Caki2 (cell line): ENCODE data around the gene TMEM37. TPM values are rescaled to one million over a fixed set of nuclear protein-coding genes. Genes with fewer than 3 reads are reported as not detected.

Experiments
- DNase-seq: peaks from one replicate; pipeline ENCODE4 v3.0.0-alpha.2; 2015; ENCODE audit warnings: low read depth
- in situ Hi-C: cut with HindIII; loops from 2 replicates; pipeline ENCODE4 v1.10.0; 2016; ENCODE audit warnings: low sequenced_read_pairs, low pct_unique_long_range_greater_than_20kb, mixed read lengths
- total RNA-seq: library from RNA; depleted of rRNA; stranded (reverse); fragments of >200 nt; shearing (Covaris generic); gene quantifications from 2 replicates; pipeline ENCODE4 v1.2.3, GENCODE V29; 2014; ENCODE audit warnings: low replicate concordance

TMEM37 gene
- total RNA-seq, 1 experiment from 2014 or later = 0.10 TPM

DNA sequence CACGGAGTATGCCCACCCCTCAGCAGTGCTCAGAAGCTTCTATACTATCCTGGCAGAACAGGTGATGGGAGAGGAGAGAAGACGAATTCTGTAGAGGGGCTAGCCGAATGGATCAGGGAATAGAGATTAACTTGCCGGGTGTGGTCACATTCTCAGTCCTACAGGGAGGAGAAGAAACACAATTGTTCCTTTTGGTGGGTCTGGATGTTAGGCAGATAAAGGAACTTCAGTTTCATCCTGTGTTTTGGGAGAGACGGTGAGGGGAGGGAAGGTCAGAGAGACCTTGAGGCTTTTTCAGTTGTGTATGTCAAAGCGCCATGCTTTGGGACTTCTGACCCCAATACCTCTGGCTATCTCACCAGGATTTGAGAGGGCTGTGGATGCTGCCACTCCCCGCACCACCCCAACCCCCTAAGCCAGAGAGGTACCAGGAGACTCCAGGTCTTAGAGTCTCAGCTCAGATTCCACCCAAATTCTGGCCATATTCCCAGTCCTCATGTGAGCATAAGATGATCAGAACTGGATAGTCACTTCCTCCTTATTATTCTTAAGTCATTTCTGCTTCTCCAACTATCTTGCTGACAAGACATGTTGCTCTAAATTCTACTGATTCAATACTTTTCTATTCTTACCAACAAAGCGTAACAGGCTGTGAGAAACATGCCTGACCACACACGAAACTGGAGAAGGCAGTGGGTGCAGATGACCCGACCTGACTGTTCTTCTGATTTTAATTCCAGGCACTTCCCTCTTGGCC is 2.3 kb upstream of the TMEM37 start:
- in situ Hi-C loops = no loop called here
- peak; percentile 25 for DNase-seq

DNA sequence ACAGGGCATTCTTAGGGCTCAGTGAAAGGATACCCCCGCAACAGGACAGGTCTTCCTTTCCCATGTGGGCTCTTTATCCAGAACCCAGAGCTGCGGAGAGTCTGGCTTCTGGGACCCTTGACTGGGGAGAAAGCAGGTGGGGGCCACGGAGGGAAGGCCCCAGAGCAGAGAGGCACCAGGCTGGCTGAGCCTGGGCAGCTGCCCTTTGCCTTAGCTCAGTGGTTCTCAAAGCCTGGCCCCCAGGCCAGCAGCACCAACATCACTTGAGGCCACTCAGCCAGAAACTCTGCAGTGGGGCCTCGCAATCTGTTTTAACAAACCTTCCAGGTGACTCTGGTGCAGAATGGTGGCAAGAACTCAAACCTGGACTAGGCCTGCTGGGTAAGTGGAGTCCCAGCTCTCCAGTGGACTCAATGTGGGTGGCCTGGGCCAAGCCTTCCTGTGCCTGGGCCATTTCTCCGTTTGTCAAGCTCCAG is 1.6 kb upstream of the TMEM37 start:
- in situ Hi-C loops = no loop called here
- DNase-seq = no peak

GRCh38 chr2:119431976-119432850 is 559 bp downstream of the TMEM37 start:
- in situ Hi-C loops = no loop called here
- DNase-seq = peak; percentile 21

DNA sequence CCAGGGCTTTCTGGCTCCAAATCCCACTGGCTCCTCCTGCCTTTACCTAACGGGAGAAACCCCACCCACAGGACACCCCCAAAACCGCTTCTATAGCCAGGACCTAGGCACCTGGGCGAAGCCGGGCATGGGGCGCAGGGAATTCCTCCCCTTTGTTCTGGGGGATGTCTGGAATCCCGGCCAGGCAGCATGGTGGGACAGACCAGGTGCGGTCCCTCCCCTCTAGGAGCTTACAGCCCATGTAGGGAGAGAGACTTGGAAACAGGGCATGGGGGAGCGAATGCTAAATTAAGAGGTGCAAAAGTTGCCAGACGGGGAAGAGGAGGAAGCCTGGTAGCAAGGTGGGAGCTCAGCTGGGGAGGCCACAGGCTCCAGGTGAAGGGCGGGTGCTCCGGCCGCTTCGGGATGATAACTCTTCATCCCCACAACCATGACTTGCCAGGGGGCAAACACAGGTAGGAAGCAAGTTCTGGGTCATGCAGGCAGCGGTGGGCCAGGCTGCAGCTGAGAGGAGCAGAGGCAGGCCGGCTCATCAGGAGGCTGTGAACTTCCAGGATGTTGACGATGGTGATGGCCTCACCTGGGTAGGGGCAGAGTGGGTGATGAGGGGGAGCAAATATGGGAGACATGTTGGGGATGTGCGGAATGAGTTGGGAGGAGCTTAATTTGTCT is 1.3 kb downstream of the TMEM37 start:
- no peak for DNase-seq
- in situ Hi-C loops = no loop called here

DNA sequence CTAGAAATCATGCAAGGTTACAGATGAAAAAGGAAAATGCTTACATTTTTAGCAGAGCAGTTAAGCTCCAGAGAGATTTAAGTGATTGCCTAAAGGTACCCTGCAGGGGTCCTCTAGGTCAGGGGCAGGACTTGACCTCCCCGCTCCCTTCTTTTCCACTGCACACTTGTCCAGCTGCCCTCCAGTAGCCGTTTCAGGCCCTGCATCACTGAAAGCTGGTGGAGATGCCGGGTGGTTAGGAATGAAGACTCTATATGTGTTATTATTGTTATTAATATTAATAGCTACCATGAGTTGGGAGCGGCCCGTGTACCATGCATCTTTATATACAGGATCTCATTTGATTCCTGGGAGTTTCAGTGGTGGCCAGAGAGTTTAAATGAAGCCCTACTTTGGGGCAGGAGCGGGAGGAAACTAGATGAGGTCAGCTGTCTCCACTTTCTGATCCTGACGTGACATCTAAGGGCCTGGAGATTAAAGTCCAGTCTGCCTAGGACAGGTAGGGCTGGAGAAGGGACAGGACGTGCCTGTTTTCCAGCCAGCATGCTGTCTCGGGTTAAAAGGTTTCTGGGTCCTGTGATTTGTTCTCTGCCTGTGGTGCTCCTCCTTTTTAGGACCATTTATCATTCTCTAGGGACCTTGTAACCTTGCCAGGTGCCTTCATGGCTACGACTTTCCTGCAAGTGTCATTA is 2.1 kb downstream of the TMEM37 start:
- in situ Hi-C loops = no loop called here
- no peak for DNase-seq

DNA sequence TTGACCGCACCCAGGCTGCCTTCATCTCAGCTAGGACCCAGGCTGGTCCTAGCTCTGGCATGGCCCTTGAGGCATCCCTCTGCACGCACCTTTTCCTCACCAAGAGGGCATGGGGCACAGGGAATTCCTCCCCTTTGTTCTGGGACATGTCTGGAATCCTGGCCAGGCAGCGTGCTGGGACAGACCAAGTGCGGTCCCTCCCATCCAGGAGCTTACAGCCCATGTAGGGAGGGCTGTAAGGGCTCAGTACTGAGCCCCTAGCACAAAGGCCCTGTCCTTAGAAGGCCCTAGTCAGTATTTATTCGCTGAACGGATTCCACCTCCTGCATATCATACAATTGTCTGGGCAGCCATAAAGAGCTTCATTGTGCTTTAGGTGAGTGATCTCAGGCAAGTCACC is 3.0 kb downstream of the TMEM37 start:
- no peak for DNase-seq
- in situ Hi-C loops = no loop called here

DNA sequence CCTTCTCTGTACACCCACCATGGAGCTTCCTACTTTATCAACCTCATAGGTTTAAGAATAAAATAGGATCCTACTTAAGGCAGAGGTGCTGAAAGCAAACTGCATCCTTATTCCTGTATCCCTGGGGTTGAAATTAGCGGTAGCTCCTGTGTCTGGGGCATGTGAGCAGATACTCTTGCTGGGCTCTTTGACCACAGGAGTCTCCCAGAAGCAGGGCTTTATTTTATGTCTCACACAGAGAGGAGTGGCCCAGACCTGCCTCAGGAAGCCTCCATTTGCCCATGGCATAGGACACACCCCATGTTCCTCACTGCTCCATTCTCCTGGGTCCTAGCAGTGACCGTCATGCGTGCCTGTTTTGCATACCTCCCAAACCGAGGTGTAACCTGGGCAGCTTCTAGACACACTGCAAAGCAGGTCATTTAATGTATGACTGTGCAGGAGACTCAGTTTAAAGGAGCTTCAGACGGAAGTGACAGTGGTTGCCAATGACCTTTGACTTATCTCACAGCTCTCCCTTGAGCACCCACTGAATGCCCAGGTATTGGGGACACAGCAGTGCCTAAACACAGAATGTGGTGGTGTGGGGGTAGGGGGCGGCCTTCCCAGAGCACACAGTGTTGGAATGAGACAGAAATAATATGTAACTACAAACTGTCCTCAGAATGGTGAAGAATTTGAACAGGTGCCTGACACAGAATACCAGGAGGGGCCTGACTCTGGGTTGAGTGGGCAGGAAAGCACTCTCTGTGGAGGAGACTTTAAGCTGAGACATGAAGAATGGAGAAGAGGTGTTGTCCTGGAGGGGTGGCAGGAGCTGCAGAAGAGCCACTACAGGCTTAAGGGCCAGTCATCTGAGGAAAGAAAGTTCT is 3.7 kb downstream of the TMEM37 start:
- DNase-seq = no peak
- in situ Hi-C loops = no loop called here

- in situ Hi-C loops = no loop called here
- DNase-seq = no peak
Observed at GRCh38 chr2:119435953-119436297, 4.3 kb downstream of the TMEM37 start.

- in situ Hi-C loops = no loop called here
- no peak for DNase-seq
Observed at GRCh38 chr2:119436993-119437772, 5.5 kb downstream of the TMEM37 start.

- no peak for DNase-seq
- in situ Hi-C loops = no loop called here
Observed at GRCh38 chr2:119438128-119438656, 6.5 kb downstream of the TMEM37 start.

- DNase-seq = no peak
- in situ Hi-C loops = no loop called here
Observed at GRCh38 chr2:119438726-119439284, 7.2 kb downstream of the TMEM37 start.

GRCh38 chr2:119439574-119440500 is 8.2 kb downstream of the TMEM37 start:
- in situ Hi-C loops = no loop called here

GRCh38 chr2:119440501-119440870 is 8.8 kb downstream of the TMEM37 start:
- no peak for DNase-seq
- in situ Hi-C loops = no loop called here

More at GRCh38 chr2:119439574-119440500, 8.2 kb downstream of the TMEM37 start:
- no peak for DNase-seq

GRCh38 chr2:119440873-119441272 is 9.2 kb downstream of the TMEM37 start:
- no peak for DNase-seq
- in situ Hi-C loops = no loop called here
